Astrocyte of the cerebellum (primary cell): ENCODE data around the gene AGA.
A peak's percentile ranks its signal among the peaks of the same experiment; 100 is the strongest.

Experiments
- DNase-seq: peaks from one replicate; pipeline ENCODE4 v3.0.0-alpha.2; 2011; ENCODE audit warnings: low read depth
- H3K4me3 ChIP-seq: 2 replicates; pipeline ENCODE4 v1.5.1; 2011; ENCODE audit warnings: mild to moderate bottlenecking, low read depth, low read length, moderate library complexity
- CTCF ChIP-seq: IDR thresholded peaks from 2 replicates; pipeline ENCODE4 v1.5.1; 2012; ENCODE audit warnings: low read length, low read depth, moderate library complexity, mild to moderate bottlenecking; ENCODE audit errors: missing control alignments
- in situ Hi-C: cut with HindIII; loops from 2 replicates; pipeline ENCODE4 v1.10.0; 2017; ENCODE audit warnings: low sequenced_read_pairs

Gene AGA

DNA sequence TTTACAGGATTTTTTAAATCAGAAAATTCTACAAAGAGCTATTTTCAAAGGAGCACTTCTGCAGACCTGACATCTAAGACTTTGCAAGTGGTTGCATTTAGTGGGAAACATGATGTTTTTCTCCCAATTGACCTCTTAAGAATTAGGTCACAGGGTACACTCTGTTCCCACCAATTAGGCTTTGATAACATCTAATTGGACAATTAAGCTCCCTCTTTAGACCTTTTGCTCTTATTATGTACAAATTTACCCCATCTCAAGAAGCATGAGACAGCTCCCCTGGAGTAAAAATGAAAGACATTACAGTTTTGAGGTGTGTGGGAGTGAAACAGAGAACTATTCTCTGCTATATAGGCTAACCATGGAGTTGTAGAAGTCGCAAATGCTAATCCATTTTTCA lies 31.8 kb upstream of the AGA start:
- H3K4me3 ChIP-seq: no peak overlapping the region
- in situ Hi-C loops: no loop called here
- DNase-seq: no peak
- TF ChIP-seq CTCF: no peak

DNA sequence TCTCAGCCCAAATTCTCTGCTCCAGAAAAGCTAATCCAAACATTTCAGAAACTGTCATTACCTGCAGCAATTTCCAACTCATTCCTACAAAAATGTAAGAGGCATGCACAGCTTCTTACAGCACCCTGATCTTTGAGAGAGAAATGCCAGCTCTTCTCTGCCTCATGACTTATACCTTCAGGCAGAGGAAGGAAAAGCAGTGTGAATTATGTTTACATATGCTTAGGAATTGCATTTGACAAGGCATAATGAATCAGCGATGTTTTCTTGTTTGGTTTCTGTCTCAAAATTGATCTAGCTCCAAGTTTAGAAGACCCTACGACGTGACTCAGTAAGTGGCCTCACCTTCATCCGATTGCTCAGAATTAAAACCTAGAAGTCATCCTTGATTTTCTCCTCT lies 21.8 kb upstream of the AGA start:
- in situ Hi-C loops: no loop called here
- TF ChIP-seq CTCF: no peak
- DNase-seq: no peak
- no peak overlapping the region for H3K4me3 ChIP-seq

GRCh38 chr4:177461606-177462005 lies 19.4 kb upstream of the AGA start:
- H3K4me3 ChIP-seq: no peak overlapping the region
- no peak for TF ChIP-seq CTCF
- DNase-seq: no peak
- in situ Hi-C loops: no loop called here

DNA sequence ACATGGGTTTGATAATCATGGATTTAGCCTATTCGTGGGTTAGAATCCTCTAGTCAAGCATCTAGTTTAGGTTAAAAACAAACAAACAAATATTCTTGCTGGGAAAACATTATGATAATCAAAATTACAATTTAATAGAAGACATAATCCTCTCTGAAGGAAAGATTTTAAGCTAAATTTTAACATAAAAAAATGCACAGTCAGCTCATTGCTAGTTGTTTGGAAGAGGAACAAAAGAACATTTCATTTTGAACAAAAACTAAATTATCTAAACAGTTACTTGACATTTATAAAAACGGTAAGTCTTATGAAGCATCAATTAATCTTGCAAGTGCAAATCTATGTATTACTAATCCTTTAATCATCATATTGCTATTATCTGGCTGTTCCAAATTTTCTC lies 18.2 kb upstream of the AGA start:
- TF ChIP-seq CTCF: no peak
- H3K4me3 ChIP-seq: no peak overlapping the region
- no peak for DNase-seq
- in situ Hi-C loops: no loop called here

- H3K4me3 ChIP-seq: no peak overlapping the region
- TF ChIP-seq CTCF: no peak
- peak; percentile 2 for DNase-seq
- in situ Hi-C loops: no loop called here
These were observed 13.3 kb upstream of the AGA start for GRCh38 chr4:177455561-177455970.

DNA sequence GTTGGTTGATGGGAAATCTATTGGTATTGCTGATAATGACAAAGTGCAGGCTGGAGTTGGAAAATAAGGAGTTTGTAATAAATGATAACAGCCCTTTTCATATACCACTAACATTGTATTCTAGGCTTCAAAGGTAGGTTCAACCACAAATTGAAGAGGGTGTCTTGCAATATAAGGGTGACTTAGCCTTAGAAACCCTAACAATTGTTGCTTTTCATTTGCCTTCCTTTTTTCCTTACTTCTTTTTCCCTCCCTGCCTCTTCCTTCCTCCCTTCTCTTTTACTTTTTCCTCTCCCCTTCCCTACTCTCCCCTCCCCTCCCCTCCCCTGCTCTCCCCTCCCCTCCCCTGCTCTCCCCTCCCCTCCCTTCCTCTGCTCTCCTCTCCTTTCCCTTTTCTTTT lies 10.9 kb upstream of the AGA start:
- no peak for DNase-seq
- in situ Hi-C loops: no loop called here
- TF ChIP-seq CTCF: no peak
- H3K4me3 ChIP-seq: no peak overlapping the region

- TF ChIP-seq CTCF: no peak
- in situ Hi-C loops: no loop called here
- DNase-seq: no peak
- H3K4me3 ChIP-seq: no peak overlapping the region
These were observed 8.9 kb upstream of the AGA start for GRCh38 chr4:177451108-177451500.
